ENCODE measurements around the gene TRAF2.

DNA sequence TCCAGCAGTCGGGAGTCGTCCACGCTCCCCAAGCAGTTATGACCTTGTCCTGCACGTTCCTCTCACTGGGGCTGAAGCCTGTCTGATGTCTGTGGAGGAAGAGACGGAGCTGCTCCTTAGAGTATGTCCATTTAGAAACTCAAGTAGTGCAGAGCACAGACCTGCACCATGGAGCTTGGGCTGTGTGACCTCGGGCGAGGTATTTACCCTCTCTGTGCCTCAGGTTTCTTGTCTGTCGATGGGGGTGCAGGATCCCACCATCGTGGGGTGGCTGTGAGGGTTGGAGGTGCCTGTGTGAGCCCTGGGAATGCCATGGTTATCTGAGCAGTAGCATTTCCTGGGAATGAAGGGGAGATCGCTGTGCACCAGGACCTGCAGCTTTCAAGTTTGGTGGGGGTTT lies 14.2 kb downstream of the TRAF2 start:
- TF ChIP-seq POLR2A (IDR thresholded peaks at IDR 0.05): no peak
- TF ChIP-seq, protein P1, sequence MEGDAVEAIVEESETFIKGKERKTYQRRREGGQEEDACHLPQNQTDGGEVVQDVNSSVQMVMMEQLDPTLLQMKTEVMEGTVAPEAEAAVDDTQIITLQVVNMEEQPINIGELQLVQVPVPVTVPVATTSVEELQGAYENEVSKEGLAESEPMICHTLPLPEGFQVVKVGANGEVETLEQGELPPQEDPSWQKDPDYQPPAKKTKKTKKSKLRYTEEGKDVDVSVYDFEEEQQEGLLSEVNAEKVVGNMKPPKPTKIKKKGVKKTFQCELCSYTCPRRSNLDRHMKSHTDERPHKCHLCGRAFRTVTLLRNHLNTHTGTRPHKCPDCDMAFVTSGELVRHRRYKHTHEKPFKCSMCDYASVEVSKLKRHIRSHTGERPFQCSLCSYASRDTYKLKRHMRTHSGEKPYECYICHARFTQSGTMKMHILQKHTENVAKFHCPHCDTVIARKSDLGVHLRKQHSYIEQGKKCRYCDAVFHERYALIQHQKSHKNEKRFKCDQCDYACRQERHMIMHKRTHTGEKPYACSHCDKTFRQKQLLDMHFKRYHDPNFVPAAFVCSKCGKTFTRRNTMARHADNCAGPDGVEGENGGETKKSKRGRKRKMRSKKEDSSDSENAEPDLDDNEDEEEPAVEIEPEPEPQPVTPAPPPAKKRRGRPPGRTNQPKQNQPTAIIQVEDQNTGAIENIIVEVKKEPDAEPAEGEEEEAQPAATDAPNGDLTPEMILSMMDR (IDR thresholded peaks at IDR 0.05): no peak

All from tibial nerve (tissue), 3 donors.